Measurements from ENCODE around the gene ELL. TPM values are rescaled to one million over a fixed set of nuclear protein-coding genes. Genes with fewer than 3 reads are reported as not detected.
"Not testable (repeated sequence)": the region's sequence is repeated elsewhere in the genome, so short reads cannot be mapped to it uniquely, and the experiment has no call there.

Gene ELL
- polyA plus RNA-seq, 1 donor = 9.6 TPM

DNA sequence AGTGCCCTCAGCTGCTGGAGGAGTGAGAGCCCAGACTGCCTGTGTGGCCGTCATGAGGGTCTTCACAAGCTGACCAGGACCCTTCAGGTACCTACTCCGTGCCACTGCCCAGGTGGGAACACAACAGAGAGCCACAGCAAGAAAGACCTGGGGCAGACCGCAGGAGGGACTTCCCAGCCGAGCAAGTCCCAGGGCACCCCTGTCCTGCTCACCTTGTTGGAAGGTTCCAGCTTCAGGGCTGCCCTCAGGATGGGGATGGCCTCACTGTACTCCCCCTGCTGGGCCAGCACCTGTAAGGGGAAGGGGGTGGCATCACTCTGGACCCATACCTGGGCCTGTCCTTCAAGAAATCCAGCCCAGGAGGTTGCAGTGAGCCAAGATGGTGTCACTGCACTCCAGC, 11.2 kb upstream of the ELL start:
- Histone ChIP-seq H3K27me3 (ENCODE audit: control insufficient read depth, insufficient read depth, low read length) (no peaks in the 10 kb centered on the region), H3K36me3 (ENCODE audit: control insufficient read depth, insufficient read depth, low read length) (peaks cover 52% of the 10 kb centered on the region), H3K27ac (ENCODE audit: low read length) (no peak overlapping the region), H3K9me3 (ENCODE audit: control insufficient read depth, low read depth, low read length) (no peaks in the 10 kb centered on the region), H3K4me1 (ENCODE audit: control insufficient read depth, insufficient read depth, low read length) (no peaks in the 10 kb centered on the region), H3K4me3 (ENCODE audit: low read length) (no peak overlapping the region)
- no peak for DNase-seq
- WGBS (ENCODE audit: insufficient coverage, low lambda C conversion rate) = no CpG with 5 or more reads among the region's 4 CpGs

DNA sequence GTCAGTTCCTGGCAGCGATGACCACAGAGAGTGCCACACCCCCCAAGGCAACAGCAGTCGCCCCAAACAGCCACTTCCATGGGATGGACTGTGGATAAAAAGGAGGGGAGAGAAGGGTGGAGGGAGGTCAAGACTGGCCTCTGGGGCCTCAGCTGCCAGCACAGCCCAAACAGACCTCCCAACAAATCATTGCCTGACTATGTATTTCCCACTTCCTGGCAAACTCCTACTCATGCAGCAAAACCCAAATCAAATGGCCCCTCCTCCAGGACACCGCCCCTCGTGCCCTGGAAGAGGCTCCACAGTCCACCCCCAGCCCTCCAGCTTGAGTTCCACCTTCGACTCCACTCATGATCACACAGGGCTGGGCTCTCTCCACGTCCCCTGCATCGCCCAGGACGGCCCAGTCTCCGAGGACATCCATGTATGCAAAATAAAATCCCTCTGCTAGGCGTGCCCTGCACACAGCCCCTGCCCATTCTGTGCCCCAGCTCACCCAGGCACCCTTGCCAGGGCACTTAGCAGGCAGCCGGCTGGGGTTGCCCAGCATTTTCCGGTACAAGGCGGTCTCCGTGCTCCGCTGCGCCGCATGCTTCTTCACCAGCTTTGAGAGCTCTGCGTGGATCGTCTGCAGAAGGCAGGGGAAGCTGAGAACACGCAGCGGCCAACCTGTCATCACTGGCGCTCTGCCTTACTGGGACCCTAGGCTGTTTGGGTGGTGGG, 10.5 kb upstream of the ELL start:
- no peaks in the 10 kb centered on the region for H3K27me3 ChIP-seq (ENCODE audit: control insufficient read depth, insufficient read depth, low read length)
- WGBS (ENCODE audit: insufficient coverage, low lambda C conversion rate) = no CpG with 5 or more reads among the region's 22 CpGs
- DNase-seq = no peak
- no peaks in the 10 kb centered on the region for H3K9me3 ChIP-seq (ENCODE audit: control insufficient read depth, low read depth, low read length)
- peaks cover 45% of the 10 kb centered on the region for H3K36me3 ChIP-seq (ENCODE audit: control insufficient read depth, insufficient read depth, low read length)
- H3K4me1 ChIP-seq (ENCODE audit: control insufficient read depth, insufficient read depth, low read length) = no peaks in the 10 kb centered on the region
- H3K4me3 ChIP-seq (ENCODE audit: low read length) = no peak overlapping the region
- no peak overlapping the region for H3K27ac ChIP-seq (ENCODE audit: low read length)

DNA sequence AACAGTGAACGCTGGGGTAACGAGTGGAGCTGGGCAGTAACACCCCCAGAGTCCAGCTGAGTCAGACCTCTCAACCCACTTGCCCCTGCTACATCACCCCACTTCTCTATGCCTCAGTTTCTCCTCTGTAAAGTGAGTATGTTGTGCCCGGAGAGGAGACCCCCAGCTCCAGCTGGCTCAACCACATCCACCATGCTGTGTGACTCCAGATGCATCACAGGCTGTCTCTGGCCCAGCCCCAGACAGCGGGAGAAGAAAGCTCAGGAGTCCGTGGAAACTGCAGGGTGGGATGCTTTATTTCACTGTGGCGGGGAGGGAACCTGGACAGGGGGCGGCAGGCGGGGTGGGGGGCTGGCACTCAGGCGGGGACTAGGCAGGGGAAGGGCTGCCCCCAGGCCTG, 9.6 kb upstream of the ELL start:
- Histone ChIP-seq H3K4me1 (ENCODE audit: control insufficient read depth, insufficient read depth, low read length) (no peaks in the 10 kb centered on the region), H3K4me3 (ENCODE audit: low read length) (no peak overlapping the region), H3K9me3 (ENCODE audit: control insufficient read depth, low read depth, low read length) (no peaks in the 10 kb centered on the region), H3K27me3 (ENCODE audit: control insufficient read depth, insufficient read depth, low read length) (no peaks in the 10 kb centered on the region), H3K36me3 (ENCODE audit: control insufficient read depth, insufficient read depth, low read length) (peaks cover 38% of the 10 kb centered on the region), H3K27ac (ENCODE audit: low read length) (no peak overlapping the region)
- no peak for DNase-seq
- WGBS (ENCODE audit: insufficient coverage, low lambda C conversion rate) = no CpG with 5 or more reads among the region's 9 CpGs

DNA sequence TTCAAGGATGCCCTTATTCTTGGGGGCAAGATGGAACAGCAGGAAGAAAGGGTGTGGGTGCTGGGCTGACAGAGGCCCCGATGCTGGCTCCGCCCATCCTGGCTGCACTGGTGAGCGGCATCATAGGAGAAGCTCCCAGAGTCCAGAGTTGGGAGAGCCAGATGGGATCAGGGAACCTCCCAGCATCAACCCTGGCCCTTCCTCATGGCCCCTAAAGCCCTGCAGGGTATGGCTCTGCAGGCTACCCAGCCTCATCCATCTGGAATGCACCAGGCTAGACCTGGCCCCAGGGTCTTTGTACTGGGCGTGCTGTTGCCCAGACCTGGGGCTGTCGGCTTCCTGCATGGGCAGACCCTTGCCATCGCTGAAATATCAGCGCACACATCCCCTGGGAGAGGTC, 7.9 kb upstream of the ELL start:
- H3K36me3 ChIP-seq (ENCODE audit: control insufficient read depth, insufficient read depth, low read length) = peaks cover 24% of the 10 kb centered on the region
- H3K4me1 ChIP-seq (ENCODE audit: control insufficient read depth, insufficient read depth, low read length) = no peaks in the 10 kb centered on the region
- no peak overlapping the region for H3K4me3 ChIP-seq (ENCODE audit: low read length)
- no peak overlapping the region for H3K27ac ChIP-seq (ENCODE audit: low read length)
- no peaks in the 10 kb centered on the region for H3K27me3 ChIP-seq (ENCODE audit: control insufficient read depth, insufficient read depth, low read length)
- no peaks in the 10 kb centered on the region for H3K9me3 ChIP-seq (ENCODE audit: control insufficient read depth, low read depth, low read length)
- no CpG with 5 or more reads among the region's 7 CpGs for WGBS (ENCODE audit: insufficient coverage, low lambda C conversion rate)
- no peak for DNase-seq

DNA sequence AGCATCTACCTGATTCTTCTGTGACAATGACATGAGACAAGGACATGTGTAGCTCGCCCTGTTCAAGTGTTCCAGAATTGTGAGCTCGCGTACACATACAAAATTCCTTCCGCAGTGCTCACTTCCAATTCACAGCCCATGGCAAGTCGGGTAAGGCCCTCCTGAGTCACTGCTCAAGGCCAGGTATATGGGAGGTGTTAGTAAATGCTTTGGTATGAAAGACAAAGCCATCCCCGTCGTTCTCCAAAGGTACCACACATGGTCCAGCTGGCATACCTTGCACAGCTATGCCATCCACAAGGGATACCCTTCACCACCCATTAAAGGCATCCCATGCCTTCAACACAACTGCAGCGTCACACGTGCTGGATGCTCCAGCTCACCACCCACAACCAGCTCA, 4.4 kb upstream of the ELL start:
- Histone ChIP-seq H3K4me3 (ENCODE audit: low read length) (no peak overlapping the region), H3K9me3 (ENCODE audit: control insufficient read depth, low read depth, low read length) (no peaks in the 10 kb centered on the region), H3K4me1 (ENCODE audit: control insufficient read depth, insufficient read depth, low read length) (no peaks in the 10 kb centered on the region), H3K36me3 (ENCODE audit: control insufficient read depth, insufficient read depth, low read length) (peaks cover 2% of the 10 kb centered on the region), H3K27me3 (ENCODE audit: control insufficient read depth, insufficient read depth, low read length) (no peaks in the 10 kb centered on the region), H3K27ac (ENCODE audit: low read length) (no peak overlapping the region)
- no CpG with 5 or more reads among the region's 9 CpGs for WGBS (ENCODE audit: insufficient coverage, low lambda C conversion rate)
- no peak for DNase-seq

DNA sequence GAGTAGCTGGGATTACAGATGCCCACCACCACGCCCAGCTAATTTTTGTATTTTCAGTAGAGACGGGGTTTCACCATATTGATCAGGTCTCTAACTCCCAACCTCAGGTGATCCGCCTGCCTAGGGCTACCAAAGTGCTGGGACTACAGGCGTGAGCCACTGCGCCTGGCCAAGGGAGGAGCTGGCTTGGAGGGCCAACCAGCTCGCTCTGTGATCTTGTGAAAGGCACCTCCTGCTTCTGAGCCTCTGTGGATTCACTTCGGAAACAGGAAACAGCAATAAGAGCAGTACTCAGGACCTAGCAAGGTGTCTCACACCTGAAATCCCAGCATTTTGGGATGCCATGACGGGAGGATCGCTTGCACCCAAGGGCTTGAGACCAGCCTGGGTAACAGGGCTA, 2.0 kb upstream of the ELL start:
- H3K27ac ChIP-seq (ENCODE audit: low read length) = no peak overlapping the region
- no peaks in the 10 kb centered on the region for H3K27me3 ChIP-seq (ENCODE audit: control insufficient read depth, insufficient read depth, low read length)
- H3K36me3 ChIP-seq (ENCODE audit: control insufficient read depth, insufficient read depth, low read length) = no peaks in the 10 kb centered on the region
- H3K4me1 ChIP-seq (ENCODE audit: control insufficient read depth, insufficient read depth, low read length) = peaks cover 16% of the 10 kb centered on the region
- H3K4me3 ChIP-seq (ENCODE audit: low read length) = no peak overlapping the region
- DNase-seq = no peak
- WGBS (ENCODE audit: insufficient coverage, low lambda C conversion rate) = no CpG with 5 or more reads among the region's 9 CpGs
- H3K9me3 ChIP-seq (ENCODE audit: control insufficient read depth, low read depth, low read length) = no peaks in the 10 kb centered on the region

DNA sequence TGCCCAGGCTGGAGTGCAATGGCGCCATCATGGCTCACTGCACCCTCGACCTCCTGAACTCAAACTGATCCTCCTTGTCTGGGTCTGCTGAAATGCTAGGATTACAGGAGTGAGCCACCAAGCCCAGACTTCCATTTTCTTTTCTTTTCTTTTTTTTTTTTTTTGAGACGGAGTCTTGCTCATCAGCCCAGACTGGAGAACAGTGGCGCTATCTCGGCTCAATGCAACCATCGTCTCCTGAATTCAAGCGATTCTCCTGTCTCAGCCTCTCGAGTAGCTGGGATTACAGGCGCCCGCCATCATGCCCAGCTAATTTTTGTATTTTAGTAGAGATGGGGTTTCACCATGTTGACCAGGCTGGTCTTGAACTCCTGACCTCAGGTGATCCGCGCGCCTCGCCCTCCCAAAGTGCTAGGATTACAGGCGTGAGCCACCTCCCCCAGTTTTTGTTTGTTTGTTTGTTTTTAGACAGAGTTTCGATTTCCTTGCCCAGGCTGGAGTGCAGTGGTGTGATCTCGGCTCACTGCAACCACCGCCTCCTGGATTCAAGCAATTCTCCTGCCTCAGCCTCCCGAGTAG, 1.1 kb upstream of the ELL start:
- H3K9me3 ChIP-seq (ENCODE audit: control insufficient read depth, low read depth, low read length); H3K36me3 ChIP-seq (ENCODE audit: control insufficient read depth, insufficient read depth, low read length); H3K27me3 ChIP-seq (ENCODE audit: control insufficient read depth, insufficient read depth, low read length); DNase-seq: not testable (repeated sequence)
- WGBS (ENCODE audit: insufficient coverage, low lambda C conversion rate) = 0% methylated on average over 1 of the region's 19 CpGs
- H3K4me1 ChIP-seq (ENCODE audit: control insufficient read depth, insufficient read depth, low read length) = peaks cover 25% of the 10 kb centered on the region
- peak overlapping the region; percentile 16 for H3K4me3 ChIP-seq (ENCODE audit: low read length)
- peak overlapping the region; percentile 39 for H3K27ac ChIP-seq (ENCODE audit: low read length)

DNA sequence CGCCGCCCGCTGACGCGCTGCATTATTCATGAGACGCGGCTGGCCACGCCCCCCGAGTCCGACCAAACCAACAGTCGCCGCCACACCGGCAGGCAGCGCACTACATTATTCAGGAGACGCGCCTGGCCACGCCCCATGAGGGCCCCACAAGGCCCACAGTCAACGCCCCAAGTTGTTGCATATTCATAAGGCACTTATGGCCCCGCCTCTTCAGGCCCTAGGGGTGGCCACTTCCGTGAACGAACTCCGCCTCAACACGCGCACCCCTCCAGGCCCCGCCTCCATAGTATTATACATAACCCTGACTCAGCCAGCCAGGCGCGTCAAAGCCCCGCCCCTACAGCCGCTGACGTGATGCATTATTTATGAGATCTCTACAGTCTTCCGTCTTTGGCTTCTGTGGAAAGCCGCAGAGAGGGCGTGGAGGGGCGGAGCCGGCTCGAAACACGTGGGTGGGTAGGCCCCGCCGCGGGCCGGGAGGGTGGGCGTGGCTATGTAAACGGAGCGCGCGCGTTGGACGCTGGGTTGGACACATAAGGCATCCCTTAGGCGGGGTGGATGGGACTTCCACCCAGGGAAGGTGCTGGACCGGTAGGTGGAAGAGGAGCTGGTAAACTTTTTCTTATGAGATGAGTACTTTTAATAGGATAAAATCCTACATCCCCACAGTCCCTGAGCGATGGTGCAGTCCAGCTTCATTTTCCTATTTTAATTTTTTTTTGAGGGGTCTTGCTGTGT, 423 bp upstream of the ELL start:
- peaks cover 28% of the 10 kb centered on the region for H3K4me1 ChIP-seq (ENCODE audit: control insufficient read depth, insufficient read depth, low read length)
- peak overlapping the region; percentile 39 for H3K27ac ChIP-seq (ENCODE audit: low read length)
- no peaks in the 10 kb centered on the region for H3K27me3 ChIP-seq (ENCODE audit: control insufficient read depth, insufficient read depth, low read length)
- peak overlapping the region; percentile 97 for H3K4me3 ChIP-seq (ENCODE audit: low read length)
- no peaks in the 10 kb centered on the region for H3K9me3 ChIP-seq (ENCODE audit: control insufficient read depth, low read depth, low read length)
- H3K36me3 ChIP-seq (ENCODE audit: control insufficient read depth, insufficient read depth, low read length) = no peaks in the 10 kb centered on the region
- WGBS (ENCODE audit: insufficient coverage, low lambda C conversion rate) = 67% methylated on average over 1 of the region's 51 CpGs
- peak; percentile 100 for DNase-seq

DNA sequence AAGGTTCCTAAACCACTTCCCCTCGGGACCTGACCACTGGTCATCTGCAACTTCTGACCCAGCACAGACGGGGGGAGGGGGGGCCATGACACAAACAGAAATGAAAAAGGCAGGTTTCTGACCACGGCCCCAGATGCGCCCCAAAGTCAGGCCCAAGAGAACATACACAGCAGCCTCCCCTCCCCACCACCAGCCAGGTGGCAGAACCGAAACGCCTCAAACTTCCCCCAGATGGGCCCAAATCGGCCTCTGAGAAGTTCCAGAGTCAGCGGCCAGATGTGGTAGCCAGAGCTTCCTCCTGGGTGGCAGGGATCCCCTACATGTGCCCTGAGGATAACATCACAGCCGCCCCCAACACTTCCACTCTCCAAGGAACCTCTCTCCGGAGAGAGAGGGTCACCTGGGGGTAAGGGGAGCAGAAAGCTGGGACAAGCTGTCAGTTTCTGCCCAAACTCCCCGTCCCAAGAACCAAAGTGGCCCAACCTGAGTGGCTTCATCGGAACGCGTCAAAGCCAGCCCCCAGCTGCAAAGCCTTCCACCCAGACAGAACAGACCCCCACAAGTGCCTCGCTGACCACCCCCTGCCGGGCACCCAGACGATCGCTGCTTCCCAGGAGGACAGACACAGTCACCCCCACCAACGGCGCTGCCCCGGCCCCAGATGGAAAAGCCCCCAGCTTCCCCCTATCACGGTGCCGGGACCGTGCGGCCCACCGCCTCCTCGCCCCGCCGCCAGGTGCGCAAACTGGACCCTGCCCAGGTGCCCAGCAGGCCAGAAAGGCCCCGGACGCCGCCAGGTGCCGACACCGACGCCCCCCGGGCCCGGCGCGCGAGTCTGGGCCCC, 800 bp downstream of the ELL start:
- no peaks in the 10 kb centered on the region for H3K27me3 ChIP-seq (ENCODE audit: control insufficient read depth, insufficient read depth, low read length)
- DNase-seq = peak in 1 of 2 donors; percentile 47
- peaks cover 33% of the 10 kb centered on the region for H3K4me1 ChIP-seq (ENCODE audit: control insufficient read depth, insufficient read depth, low read length)
- no peaks in the 10 kb centered on the region for H3K9me3 ChIP-seq (ENCODE audit: control insufficient read depth, low read depth, low read length)
- WGBS (ENCODE audit: insufficient coverage, low lambda C conversion rate) = no CpG with 5 or more reads among the region's 41 CpGs
- H3K27ac ChIP-seq (ENCODE audit: low read length) = peak overlapping the region; percentile 98
- no peaks in the 10 kb centered on the region for H3K36me3 ChIP-seq (ENCODE audit: control insufficient read depth, insufficient read depth, low read length)
- peak overlapping the region; percentile 97 for H3K4me3 ChIP-seq (ENCODE audit: low read length)
